Ishikawa (cell line): ENCODE data around the gene METRNL.

Experiments used
- CEBPB ChIP-seq: IDR thresholded peaks from 2 replicates; pipeline ENCODE4 v1.6.1; 2012
- CREB1 ChIP-seq: IDR thresholded peaks from 2 replicates; pipeline ENCODE4 v1.6.1; 2012; ENCODE audit warnings: low read depth
- EGR1 ChIP-seq: IDR thresholded peaks from 2 replicates; pipeline ENCODE4 v1.6.1; 2012
- EP300 ChIP-seq: IDR thresholded peaks from 2 replicates; pipeline ENCODE4 v1.6.1; 2012; ENCODE audit warnings: borderline replicate concordance
- FOXM1 ChIP-seq: IDR thresholded peaks from 2 replicates; pipeline ENCODE4 v1.6.1; 2012; ENCODE audit warnings: low read depth, borderline replicate concordance
- MAX ChIP-seq: IDR thresholded peaks from 2 replicates; pipeline ENCODE4 v1.6.1; 2012
- NFIC ChIP-seq: IDR thresholded peaks from 2 replicates; pipeline ENCODE4 v1.6.1; 2012
- RAD21 ChIP-seq: IDR thresholded peaks from 2 replicates; pipeline ENCODE4 v1.6.1; 2012; ENCODE audit warnings: low read depth
- REST ChIP-seq: IDR thresholded peaks from 2 replicates; pipeline ENCODE4 v1.6.1; 2012; ENCODE audit warnings: low read depth, mild to moderate bottlenecking
- TAF1 ChIP-seq: IDR thresholded peaks from 2 replicates; pipeline ENCODE4 v1.6.1; 2012; ENCODE audit warnings: low read depth, mild to moderate bottlenecking
- TCF12 ChIP-seq: IDR thresholded peaks from 2 replicates; pipeline ENCODE4 v1.6.1; 2012; ENCODE audit warnings: low read depth
- TEAD4 ChIP-seq: IDR thresholded peaks from 2 replicates; pipeline ENCODE4 v1.6.1; 2012
- USF1 ChIP-seq: IDR thresholded peaks from 2 replicates; pipeline ENCODE4 v1.6.1; 2012
- YY1 ChIP-seq: IDR thresholded peaks from 2 replicates; pipeline ENCODE4 v1.6.1; 2012; ENCODE audit warnings: low read depth
- ZBTB7A ChIP-seq: IDR thresholded peaks from 2 replicates; pipeline ENCODE4 v1.6.1; 2012; ENCODE audit warnings: low read depth

The METRNL gene

GRCh38 chr17:83057793-83058265 is 21.6 kb upstream of the METRNL start:
- TF ChIP-seq RAD21 (no peak), ZBTB7A (no peak), TAF1 (no peak), CREB1 (no peak), CEBPB (no peak), USF1 (no peak), EP300 (no peak), TCF12 (no peak), YY1 (no peak), TEAD4 (no peak), MAX (no peak), REST (no peak), EGR1 (no peak), NFIC (no peak), FOXM1 (no peak)

- no peak for TF ChIP-seq TCF12
- no peak for TF ChIP-seq ZBTB7A
- TF ChIP-seq EP300 = no peak
- TF ChIP-seq USF1 = no peak
- no peak for TF ChIP-seq REST
Measured at GRCh38 chr17:83058266-83058798, 21.1 kb upstream of the METRNL start.

- TF ChIP-seq ZBTB7A (no peak), TCF12 (no peak), FOXM1 (no peak), EGR1 (no peak), MAX (no peak), CEBPB (no peak), REST (no peak), NFIC (no peak), TAF1 (no peak), EP300 (no peak), TEAD4 (no peak), RAD21 (no peak), CREB1 (no peak), YY1 (no peak), USF1 (no peak)
Measured at GRCh38 chr17:83061586-83061985, 17.8 kb upstream of the METRNL start.

- TF ChIP-seq ZBTB7A (no peak), EGR1 (no peak), RAD21 (no peak)
Measured at GRCh38 chr17:83062011-83062817, 17.2 kb upstream of the METRNL start.
